Measurements from ENCODE around the gene NUPR1. TPM values are rescaled to one million over a fixed set of nuclear protein-coding genes. Genes with fewer than 3 reads are reported as not detected.
"Not testable (repeated sequence)": the region's sequence is repeated elsewhere in the genome, so short reads cannot be mapped to it uniquely, and the experiment has no call there.

Gene NUPR1
- total and polyA plus RNA-seq, 4 experiments from 2014 or later: not detected

GRCh38 chr16:28503470-28504259 is 35.1 kb downstream of the NUPR1 start:
- no peaks in the 10 kb centered on the region for H3K27me3 Mint-ChIP-seq
- ChIA-PET POLR2A (ENCODE audit: partially characterized antibody) (interaction anchor here (1.7 to 2.6 kb wide), 3 partner anchors 9 to 31 kb away, joined by 4 to 17 read pairs (median 12); partner anchors contain the start of gene APOBR), CTCF (ENCODE audit: partially characterized antibody) (interaction anchor here (1.4 kb wide), 1 partner anchor 12 kb away, joined by 4 read pairs; no protein-coding TSS in a partner anchor)
- H3K27ac ChIP-seq (ENCODE audit: low read depth, low read length): no peak overlapping the region
- peaks cover 0 to 4% of the 10 kb centered on the region in 2 donors for H3K36me3 Mint-ChIP-seq
- intact Hi-C loops (cut with micrococcal nuclease): no loop called here
- DNase-seq: no peak
- H3K4me1 ChIP-seq (ENCODE audit: insufficient read depth, low read length): peaks cover 15% of the 10 kb centered on the region
- H3K4me3 ChIP-seq (ENCODE audit: low read length in 2 of 2): no peak overlapping the region
- H3K9me3 Mint-ChIP-seq: peaks cover 0 to 2% (median 0%) of the 10 kb centered on the region in 8 donors
- H3K9me3 ChIP-seq (ENCODE audit: control insufficient read depth in 1 of 2, low read length in 2 of 2): no peaks in the 10 kb centered on the region
- H3K27ac Mint-ChIP-seq: peak overlapping the region in 4 of 7 donors; percentile 22 to 70 (median 67)
- H3K4me3 Mint-ChIP-seq: no peak overlapping the region
- H3K4me1 Mint-ChIP-seq: peaks cover 11 to 20% (median 12%) of the 10 kb centered on the region in 4 donors
- H3K27me3 ChIP-seq (ENCODE audit: insufficient read depth, low read length): no peaks in the 10 kb centered on the region
- H3K36me3 ChIP-seq (ENCODE audit: insufficient read depth, low read length): no peaks in the 10 kb centered on the region

DNA sequence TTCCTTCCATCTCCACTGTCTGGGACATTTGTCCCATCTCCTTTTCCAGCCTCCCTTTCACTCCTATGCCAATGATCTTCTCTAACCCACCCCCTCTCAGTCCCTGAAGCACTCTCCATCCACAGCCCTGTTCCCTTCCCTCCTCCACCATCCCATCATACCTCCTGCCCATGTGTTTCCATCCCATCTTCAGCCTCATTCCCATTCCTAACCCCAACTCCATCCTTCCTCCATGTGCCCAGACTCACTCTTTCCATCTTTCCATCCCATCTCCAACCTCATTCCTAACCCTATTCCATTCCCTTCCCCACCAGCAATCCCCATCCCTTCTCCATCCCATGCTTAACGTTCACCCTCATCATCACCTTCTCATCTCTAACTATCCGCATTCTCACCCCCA is 36.5 kb downstream of the NUPR1 start:
- no peak for DNase-seq
- no peak overlapping the region for H3K4me3 Mint-ChIP-seq
- Histone ChIP-seq H3K27me3 (ENCODE audit: insufficient read depth, low read length) (no peaks in the 10 kb centered on the region), H3K36me3 (ENCODE audit: insufficient read depth, low read length) (no peaks in the 10 kb centered on the region), H3K4me3 (ENCODE audit: low read length in 2 of 2) (no peak overlapping the region), H3K27ac (ENCODE audit: low read depth, low read length) (no peak overlapping the region), H3K4me1 (ENCODE audit: insufficient read depth, low read length) (peaks cover 7% of the 10 kb centered on the region), H3K9me3 (ENCODE audit: control insufficient read depth in 1 of 2, low read length in 2 of 2) (no peaks in the 10 kb centered on the region)
- POLR2A ChIA-PET (ENCODE audit: partially characterized antibody): interaction anchor here (2.1 to 2.6 kb wide), 2 partner anchors 8 to 32 kb away, joined by 12 to 17 read pairs; partner anchors contain the start of gene APOBR
- peaks cover 4 to 10% of the 10 kb centered on the region in 2 donors for H3K36me3 Mint-ChIP-seq
- peaks cover 0 to 2% (median 0%) of the 10 kb centered on the region in 8 donors for H3K9me3 Mint-ChIP-seq
- no peak overlapping the region for H3K27ac Mint-ChIP-seq
- intact Hi-C loops (cut with micrococcal nuclease): no loop called here
- peaks cover 4 to 11% (median 9%) of the 10 kb centered on the region in 4 donors for H3K4me1 Mint-ChIP-seq
- CTCF ChIA-PET (ENCODE audit: partially characterized antibody): interaction anchor here (1.4 kb wide), 1 partner anchor 14 kb away, joined by 4 read pairs; no protein-coding TSS in a partner anchor
- H3K27me3 Mint-ChIP-seq: no peaks in the 10 kb centered on the region

DNA sequence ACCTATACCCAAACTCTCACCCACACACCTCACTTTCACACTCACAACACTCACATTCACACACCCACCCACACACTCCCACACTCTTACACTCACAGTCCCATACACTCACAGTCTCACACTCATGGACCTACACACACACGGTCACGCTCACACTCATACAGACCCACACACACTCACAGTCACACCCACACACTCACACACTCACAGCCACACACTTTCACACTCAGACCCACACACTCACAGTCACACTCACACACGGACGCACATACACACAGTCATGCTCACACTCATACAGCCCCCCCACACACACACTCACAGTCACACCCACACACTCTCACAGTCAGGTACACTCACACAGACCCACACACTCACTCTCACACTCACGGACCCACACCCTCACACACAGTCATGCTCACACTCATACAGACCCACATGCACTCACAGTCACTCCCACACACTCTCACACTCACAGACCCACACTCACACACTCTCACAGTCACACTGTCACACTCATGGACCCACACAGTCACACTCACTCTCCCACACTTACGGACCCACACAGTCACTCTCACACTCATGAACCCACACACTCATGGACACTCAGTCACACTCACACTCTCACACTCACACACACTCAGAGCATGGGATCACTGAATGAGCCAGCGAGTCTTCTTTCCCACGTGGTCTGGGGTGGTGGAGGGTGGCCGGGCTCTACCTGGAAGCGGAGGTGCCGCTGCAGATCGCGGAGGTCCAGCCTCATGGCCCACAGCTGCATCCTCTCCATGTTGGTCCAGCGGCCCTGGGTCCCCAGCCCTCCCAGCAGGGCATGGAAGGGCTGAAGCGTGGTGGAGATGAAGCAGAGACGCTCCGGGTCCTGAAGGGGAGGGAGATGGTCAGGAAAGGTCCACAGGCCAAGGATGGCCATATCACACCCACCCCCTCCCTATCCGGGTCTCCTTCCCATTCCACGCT is 37.2 kb downstream of the NUPR1 start:
- Mint-ChIP-seq H3K4me1 (peaks cover 12 to 15% (median 14%) of the 10 kb centered on the region in 4 donors), H3K9me3 (no peaks in the 10 kb centered on the region), H3K36me3 (peaks cover 12 to 17% of the 10 kb centered on the region in 2 donors), H3K4me3 (no peak overlapping the region), H3K27me3 (no peaks in the 10 kb centered on the region), H3K27ac (no peak overlapping the region)
- H3K27me3 ChIP-seq (ENCODE audit: insufficient read depth, low read length): no peaks in the 10 kb centered on the region
- H3K36me3 ChIP-seq (ENCODE audit: insufficient read depth, low read length): no peaks in the 10 kb centered on the region
- H3K4me3 ChIP-seq (ENCODE audit: low read length in 2 of 2): no peak overlapping the region
- H3K27ac ChIP-seq (ENCODE audit: low read depth, low read length): no peak overlapping the region
- no peak for DNase-seq
- intact Hi-C loops (cut with micrococcal nuclease): no loop called here
- H3K4me1 ChIP-seq (ENCODE audit: insufficient read depth, low read length): peaks cover 11% of the 10 kb centered on the region
- no peaks in the 10 kb centered on the region for H3K9me3 ChIP-seq (ENCODE audit: control insufficient read depth in 1 of 2, low read length in 2 of 2)
- CTCF ChIA-PET (ENCODE audit: partially characterized antibody): no interaction called here
- POLR2A ChIA-PET (ENCODE audit: partially characterized antibody): interaction anchor here (2.0 kb wide), 1 partner anchor 33 kb away, joined by 6 read pairs; no protein-coding TSS in a partner anchor

- H3K4me3 ChIP-seq (ENCODE audit: low read length in 2 of 2); CTCF ChIA-PET (ENCODE audit: partially characterized antibody); H3K9me3 ChIP-seq (ENCODE audit: control insufficient read depth in 1 of 2, low read length in 2 of 2); H3K27me3 Mint-ChIP-seq; intact Hi-C loops (cut with micrococcal nuclease); H3K36me3 ChIP-seq (ENCODE audit: insufficient read depth, low read length); DNase-seq; H3K4me3 Mint-ChIP-seq; H3K27me3 ChIP-seq (ENCODE audit: insufficient read depth, low read length); H3K9me3 Mint-ChIP-seq; H3K27ac ChIP-seq (ENCODE audit: low read depth, low read length): not testable (repeated sequence)
- Mint-ChIP-seq H3K27ac (peak overlapping the region in 4 of 7 donors; percentile 17 to 85 (median 38)), H3K4me1 (peaks cover 14 to 25% (median 22%) of the 10 kb centered on the region in 4 donors), H3K36me3 (peaks cover 17 to 22% of the 10 kb centered on the region in 2 donors)
- peaks cover 20% of the 10 kb centered on the region for H3K4me1 ChIP-seq (ENCODE audit: insufficient read depth, low read length)
- POLR2A ChIA-PET (ENCODE audit: partially characterized antibody): interaction anchor here (0.9 to 2.0 kb wide), 2 partner anchors 9 to 34 kb away, joined by 3 to 6 read pairs; no protein-coding TSS in a partner anchor
Observed at GRCh38 chr16:28500476-28501180, 38.1 kb downstream of the NUPR1 start.

- ChIA-PET CTCF (ENCODE audit: partially characterized antibody) (no interaction called here), POLR2A (ENCODE audit: partially characterized antibody) (interaction anchor here (0.9 to 2.0 kb wide), 2 partner anchors 8 to 35 kb away, joined by 3 to 6 read pairs; no protein-coding TSS in a partner anchor)
- intact Hi-C loops (cut with micrococcal nuclease): no loop called here
- Histone ChIP-seq H3K4me1 (ENCODE audit: insufficient read depth, low read length) (peaks cover 28% of the 10 kb centered on the region), H3K27me3 (ENCODE audit: insufficient read depth, low read length) (no peaks in the 10 kb centered on the region), H3K36me3 (ENCODE audit: insufficient read depth, low read length) (no peaks in the 10 kb centered on the region), H3K27ac (ENCODE audit: low read depth, low read length) (no peak overlapping the region), H3K4me3 (ENCODE audit: low read length in 2 of 2) (no peak overlapping the region), H3K9me3 (ENCODE audit: control insufficient read depth in 1 of 2, low read length in 2 of 2) (no peaks in the 10 kb centered on the region)
- H3K4me3 Mint-ChIP-seq: no peak overlapping the region
- peak overlapping the region in 3 of 7 donors; percentile 22 to 56 (median 48) for H3K27ac Mint-ChIP-seq
- no peak for DNase-seq
- H3K4me1 Mint-ChIP-seq: peaks cover 21 to 32% (median 30%) of the 10 kb centered on the region in 4 donors
- H3K9me3 Mint-ChIP-seq: no peaks in the 10 kb centered on the region
- no peaks in the 10 kb centered on the region for H3K27me3 Mint-ChIP-seq
- H3K36me3 Mint-ChIP-seq: peaks cover 17 to 26% of the 10 kb centered on the region in 2 donors
Observed at GRCh38 chr16:28499854-28500253, 38.9 kb downstream of the NUPR1 start.

DNA sequence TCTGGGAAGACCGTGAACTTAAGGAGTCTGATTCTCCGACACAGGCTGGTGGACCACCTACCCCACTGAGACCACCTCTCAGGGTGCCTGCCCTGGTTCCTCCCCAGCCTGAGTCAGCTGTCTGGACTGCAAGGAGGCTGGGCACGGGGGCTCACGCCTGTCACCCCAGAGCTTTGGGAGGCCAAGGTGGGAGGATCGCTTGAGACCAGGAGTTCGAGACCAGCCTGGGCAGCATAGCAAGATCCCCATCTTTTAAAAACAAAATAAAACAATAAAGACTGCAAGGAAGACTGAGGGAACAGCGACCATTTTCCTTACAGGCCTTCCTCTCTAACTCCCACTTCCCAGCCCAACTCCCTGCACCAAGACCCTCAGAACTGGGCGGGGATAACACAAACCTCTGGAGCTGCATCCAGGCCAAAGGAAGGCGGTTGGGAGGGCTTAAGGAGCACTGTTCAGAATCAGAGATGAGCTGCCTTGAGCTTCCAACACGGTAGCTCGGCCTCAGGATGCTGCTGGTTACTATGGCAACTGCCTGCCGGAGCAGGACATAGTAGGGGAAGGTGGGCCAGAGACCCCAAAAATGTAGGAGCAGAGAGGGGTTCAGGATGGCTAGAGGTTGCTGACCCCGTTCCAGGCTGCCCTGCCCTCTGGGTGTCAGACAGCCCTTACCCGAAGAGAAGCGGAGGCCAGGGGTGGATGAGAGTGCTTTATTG is 40.0 kb downstream of the NUPR1 start:
- POLR2A ChIA-PET (ENCODE audit: partially characterized antibody): no interaction called here

More for the DNA sequence above, 40.0 kb downstream of the NUPR1 start:
- Mint-ChIP-seq H3K27ac (peak overlapping the region in 3 of 7 donors; percentile 13 to 72 (median 51)), H3K36me3 (peaks cover 17 to 36% of the 10 kb centered on the region in 2 donors), H3K4me3 (no peak overlapping the region), H3K27me3 (no peaks in the 10 kb centered on the region), H3K4me1 (peaks cover 32 to 42% (median 39%) of the 10 kb centered on the region in 4 donors), H3K9me3 (no peaks in the 10 kb centered on the region)
- Histone ChIP-seq H3K27ac (ENCODE audit: low read depth, low read length) (no peak overlapping the region), H3K36me3 (ENCODE audit: insufficient read depth, low read length) (no peaks in the 10 kb centered on the region), H3K9me3 (ENCODE audit: control insufficient read depth in 1 of 2, low read length in 2 of 2) (no peaks in the 10 kb centered on the region), H3K27me3 (ENCODE audit: insufficient read depth, low read length) (no peaks in the 10 kb centered on the region), H3K4me1 (ENCODE audit: insufficient read depth, low read length) (peaks cover 36% of the 10 kb centered on the region), H3K4me3 (ENCODE audit: low read length in 2 of 2) (no peak overlapping the region)
- CTCF ChIA-PET (ENCODE audit: partially characterized antibody): no interaction called here
- DNase-seq: no peak
- intact Hi-C loops (cut with micrococcal nuclease): no loop called here
